Endodermal cell (in vitro differentiated cells): ENCODE results near the gene PRAMEF1. TPM values are rescaled to one million over a fixed set of nuclear protein-coding genes. Genes with fewer than 3 reads are reported as not detected.

Experiments used
- DNase-seq: peaks from one replicate; pipeline ENCODE4 v3.0.0-alpha.2; 2017
- H3K27ac ChIP-seq: 2 replicates; pipeline ENCODE4 v1.5.1; 2013; ENCODE audit warnings: mild to moderate bottlenecking, low read depth, low read length, moderate library complexity
- H3K27me3 ChIP-seq: 2 replicates; pipeline ENCODE4 v1.6.1; 2013; ENCODE audit warnings: mild to moderate bottlenecking, low read length, moderate library complexity; ENCODE audit not compliant: insufficient read depth, control insufficient read depth, poor library complexity, severe bottlenecking
- H3K36me3 ChIP-seq: 2 replicates; pipeline ENCODE4 v1.7.0; 2013; ENCODE audit warnings: mild to moderate bottlenecking, low read length, moderate library complexity; ENCODE audit not compliant: control insufficient read depth, insufficient read depth
- H3K4me1 ChIP-seq: one replicate; pipeline ENCODE4 v1.7.0; 2013; ENCODE audit warnings: low read length; ENCODE audit not compliant: control insufficient read depth, insufficient read depth
- H3K4me3 ChIP-seq: 2 replicates; pipeline ENCODE4 v1.5.1; 2013; ENCODE audit warnings: mild to moderate bottlenecking, low read length, moderate library complexity
- H3K9ac ChIP-seq: 2 replicates; pipeline ENCODE4 v1.6.1; 2013; ENCODE audit warnings: mild to moderate bottlenecking, low read length, moderate library complexity; ENCODE audit not compliant: poor library complexity, severe bottlenecking; ENCODE audit errors: extremely low read depth
- H3K9me3 ChIP-seq: 2 replicates; pipeline ENCODE4 v1.6.1; 2013; ENCODE audit warnings: mild to moderate bottlenecking, low read length, moderate library complexity; ENCODE audit not compliant: control insufficient read depth
- H3K27ac Mint-ChIP-seq: 2 replicates; pipeline ENCODE4 v1.8.0; 2020; ENCODE audit warnings: mixed read lengths
- H3K27me3 Mint-ChIP-seq: 2 replicates; pipeline ENCODE4 v1.8.0; 2021; ENCODE audit warnings: mild to moderate bottlenecking, mixed read lengths; ENCODE audit not compliant: insufficient read depth
- H3K36me3 Mint-ChIP-seq: 2 replicates; pipeline ENCODE4 v1.8.0; 2020; ENCODE audit warnings: low read depth, mixed read lengths
- H3K4me1 Mint-ChIP-seq: 2 replicates; pipeline ENCODE4 v1.8.0; 2020; ENCODE audit warnings: mixed read lengths
- H3K4me3 Mint-ChIP-seq: 2 replicates; pipeline ENCODE4 v1.8.0; 2020; ENCODE audit warnings: mild to moderate bottlenecking, moderate library complexity, mixed read lengths
- H3K9me3 Mint-ChIP-seq: 2 replicates; pipeline ENCODE4 v1.8.0; 2020; ENCODE audit warnings: mild to moderate bottlenecking, mixed read lengths
- WGBS, 2 experiments: methylation state at CpG; one replicate each; pipeline versions ENCODE4 v1.1.5 to v1.1.7; 2013; ENCODE audit warnings: missing lambda C conversion rate in 2 of 2, mixed read lengths in 1 of 2; ENCODE audit not compliant: insufficient coverage in 1 of 2, insufficient read length in 1 of 2; 5-methylcytosine and 5-hydroxymethylcytosine counted together
- total RNA-seq, 2 donors: library from RNA; stranded (reverse); fragmentation: NEBNext Ultra II Directional in 1 of 2; extraction: Animal tissue kit (Norgen Biotek cat#: 25700) in 1 of 2; gene quantifications; 2 replicates in 1 of 2; 3 replicates in 1 of 2; pipeline ENCODE4 v1.2.1, GENCODE V29; 2021
- TF ChIP-seq, protein P1 (sequence below): fragments of 200-600 bp; sonication (generic); conservative IDR thresholded peaks from 2 replicates; pipeline ENCODE4 v1.5.0; 2021; ENCODE audit warnings: antibody characterized with exemption, mild to moderate bottlenecking

PRAMEF1 gene
- total RNA-seq, 2 donors from 2014 or later, result not detected

DNA sequence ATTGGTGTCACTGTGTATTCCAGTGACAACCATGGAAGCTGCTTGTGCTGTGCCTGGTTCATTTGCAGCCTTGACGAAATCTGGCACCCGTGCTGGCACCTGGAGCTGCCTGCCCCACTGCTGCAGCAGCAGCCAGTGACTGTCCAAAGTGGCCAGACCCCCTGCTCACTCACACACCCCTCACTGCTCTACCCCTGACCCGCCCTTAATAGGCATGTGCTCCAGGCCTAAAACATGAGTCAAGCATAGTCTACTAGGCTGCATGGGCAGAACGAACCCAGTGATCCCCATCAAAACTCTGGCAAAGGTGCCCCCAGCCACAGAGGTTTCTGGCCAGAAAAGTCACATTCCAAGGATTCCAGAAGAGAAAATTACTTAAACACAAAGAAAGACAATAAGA is 7.7 kb downstream of the PRAMEF1 start:
- Mint-ChIP-seq H3K9me3 (peaks cover 53% of the 10 kb centered on the region), H3K27ac (no peak overlapping the region), H3K4me3 (no peak overlapping the region), H3K36me3 (no peaks in the 10 kb centered on the region), H3K4me1 (no peaks in the 10 kb centered on the region), H3K27me3 (no peaks in the 10 kb centered on the region)
- no peak overlapping the region for H3K27ac ChIP-seq
- H3K9ac ChIP-seq, result no peak overlapping the region
- WGBS, 2 experiments, result 40 to 62% methylated on average over 1 to 4 of the region's 4 CpGs
- no peaks in the 10 kb centered on the region for H3K4me1 ChIP-seq
- H3K36me3 ChIP-seq, result no peaks in the 10 kb centered on the region
- no peak for DNase-seq
- peaks cover 10% of the 10 kb centered on the region for H3K9me3 ChIP-seq
- TF ChIP-seq, protein P1, sequence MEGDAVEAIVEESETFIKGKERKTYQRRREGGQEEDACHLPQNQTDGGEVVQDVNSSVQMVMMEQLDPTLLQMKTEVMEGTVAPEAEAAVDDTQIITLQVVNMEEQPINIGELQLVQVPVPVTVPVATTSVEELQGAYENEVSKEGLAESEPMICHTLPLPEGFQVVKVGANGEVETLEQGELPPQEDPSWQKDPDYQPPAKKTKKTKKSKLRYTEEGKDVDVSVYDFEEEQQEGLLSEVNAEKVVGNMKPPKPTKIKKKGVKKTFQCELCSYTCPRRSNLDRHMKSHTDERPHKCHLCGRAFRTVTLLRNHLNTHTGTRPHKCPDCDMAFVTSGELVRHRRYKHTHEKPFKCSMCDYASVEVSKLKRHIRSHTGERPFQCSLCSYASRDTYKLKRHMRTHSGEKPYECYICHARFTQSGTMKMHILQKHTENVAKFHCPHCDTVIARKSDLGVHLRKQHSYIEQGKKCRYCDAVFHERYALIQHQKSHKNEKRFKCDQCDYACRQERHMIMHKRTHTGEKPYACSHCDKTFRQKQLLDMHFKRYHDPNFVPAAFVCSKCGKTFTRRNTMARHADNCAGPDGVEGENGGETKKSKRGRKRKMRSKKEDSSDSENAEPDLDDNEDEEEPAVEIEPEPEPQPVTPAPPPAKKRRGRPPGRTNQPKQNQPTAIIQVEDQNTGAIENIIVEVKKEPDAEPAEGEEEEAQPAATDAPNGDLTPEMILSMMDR, result no peak
- no peak overlapping the region for H3K4me3 ChIP-seq
- no peaks in the 10 kb centered on the region for H3K27me3 ChIP-seq

- WGBS, 2 experiments, result 83 to 100% methylated on average over 1 to 2 of the region's 2 CpGs
- Mint-ChIP-seq H3K36me3 (no peaks in the 10 kb centered on the region), H3K4me1 (no peaks in the 10 kb centered on the region), H3K27me3 (no peaks in the 10 kb centered on the region), H3K4me3 (no peak overlapping the region), H3K9me3 (peaks cover 61% of the 10 kb centered on the region), H3K27ac (no peak overlapping the region)
- H3K9me3 ChIP-seq, result peaks cover 16% of the 10 kb centered on the region
- TF ChIP-seq, protein P1, result no peak
- no peaks in the 10 kb centered on the region for H3K36me3 ChIP-seq
- H3K27ac ChIP-seq, result no peak overlapping the region
- no peak for DNase-seq
- H3K27me3 ChIP-seq, result no peaks in the 10 kb centered on the region
- no peak overlapping the region for H3K4me3 ChIP-seq
- H3K9ac ChIP-seq, result no peak overlapping the region
- no peaks in the 10 kb centered on the region for H3K4me1 ChIP-seq
Observed at GRCh38 chr1:12799730-12800129, 8.5 kb downstream of the PRAMEF1 start.

DNA sequence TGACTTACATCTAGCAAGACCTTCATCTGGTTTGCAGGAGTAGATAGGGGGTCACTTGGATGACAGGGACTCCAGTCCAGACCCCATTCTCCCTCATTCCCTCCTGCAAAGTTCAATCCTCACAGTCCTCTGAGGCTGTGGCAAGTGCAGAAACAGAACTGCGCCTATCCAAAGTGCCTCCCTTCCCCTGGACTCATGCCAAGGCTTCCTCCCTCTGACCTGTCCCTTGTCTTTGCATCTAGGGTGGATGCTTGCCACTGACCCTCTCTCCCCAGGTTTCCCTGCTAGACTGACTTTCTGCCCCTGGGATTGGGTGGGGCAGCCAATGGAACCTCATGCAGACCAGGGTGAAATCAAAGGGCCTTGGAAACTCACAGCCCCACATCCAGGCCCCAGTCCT is 18.7 kb downstream of the PRAMEF1 start:
- no peaks in the 10 kb centered on the region for H3K4me1 Mint-ChIP-seq
- H3K4me3 Mint-ChIP-seq, result no peak overlapping the region
- peaks cover 82% of the 10 kb centered on the region for H3K9me3 Mint-ChIP-seq
- Histone ChIP-seq H3K9me3 (peaks cover 25% of the 10 kb centered on the region), H3K9ac (no peak overlapping the region), H3K4me3 (no peak overlapping the region), H3K4me1 (no peaks in the 10 kb centered on the region), H3K27me3 (no peaks in the 10 kb centered on the region), H3K27ac (no peak overlapping the region), H3K36me3 (no peaks in the 10 kb centered on the region)
- TF ChIP-seq, protein P1, result no peak
- WGBS, 2 experiments, result 78 to 100% methylated on average over 1 of the region's 1 CpG
- H3K36me3 Mint-ChIP-seq, result no peaks in the 10 kb centered on the region
- no peaks in the 10 kb centered on the region for H3K27me3 Mint-ChIP-seq
- no peak overlapping the region for H3K27ac Mint-ChIP-seq
- DNase-seq, result no peak
